Stimulated activated CD4-positive, alpha-beta T cell treated with anti-CD3 and anti-CD28 coated beads, Interleukin-4, amount 100 ng/mL, for 24 hours (primary cell): ENCODE measurements around the gene BIRC6.
"Not testable (repeated sequence)": the region's sequence is repeated elsewhere in the genome, so short reads cannot be mapped to it uniquely, and the experiment has no call there.

Experiments
- DNase-seq: peaks from one replicate; pipeline ENCODE4 v3.0.0-alpha.2; 2020

BIRC6 gene

GRCh38 chr2:32622570-32623310 is 265.9 kb downstream of the BIRC6 start:
- DNase-seq, result no peak

GRCh38 chr2:32623311-32623706 is 266.5 kb downstream of the BIRC6 start:
- no peak for DNase-seq

DNA sequence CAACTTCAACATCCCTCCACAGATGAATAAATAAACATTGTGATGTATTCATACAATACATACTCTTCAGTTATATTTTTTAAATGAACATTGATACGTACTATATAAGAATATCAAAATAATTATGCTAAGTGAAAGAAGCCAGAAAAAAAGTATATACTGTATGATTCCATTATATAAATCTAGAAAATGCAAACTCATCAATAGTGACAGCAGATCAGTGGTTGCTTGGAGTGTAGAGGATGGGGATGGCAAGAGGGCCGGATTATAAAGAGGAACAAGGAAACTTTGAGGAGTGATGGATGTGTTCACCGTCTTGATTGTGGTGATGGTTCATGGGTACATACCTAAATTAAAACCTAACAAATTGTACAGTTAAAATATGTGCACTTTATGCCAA is 268.0 kb downstream of the BIRC6 start:
- no peak for DNase-seq

DNA sequence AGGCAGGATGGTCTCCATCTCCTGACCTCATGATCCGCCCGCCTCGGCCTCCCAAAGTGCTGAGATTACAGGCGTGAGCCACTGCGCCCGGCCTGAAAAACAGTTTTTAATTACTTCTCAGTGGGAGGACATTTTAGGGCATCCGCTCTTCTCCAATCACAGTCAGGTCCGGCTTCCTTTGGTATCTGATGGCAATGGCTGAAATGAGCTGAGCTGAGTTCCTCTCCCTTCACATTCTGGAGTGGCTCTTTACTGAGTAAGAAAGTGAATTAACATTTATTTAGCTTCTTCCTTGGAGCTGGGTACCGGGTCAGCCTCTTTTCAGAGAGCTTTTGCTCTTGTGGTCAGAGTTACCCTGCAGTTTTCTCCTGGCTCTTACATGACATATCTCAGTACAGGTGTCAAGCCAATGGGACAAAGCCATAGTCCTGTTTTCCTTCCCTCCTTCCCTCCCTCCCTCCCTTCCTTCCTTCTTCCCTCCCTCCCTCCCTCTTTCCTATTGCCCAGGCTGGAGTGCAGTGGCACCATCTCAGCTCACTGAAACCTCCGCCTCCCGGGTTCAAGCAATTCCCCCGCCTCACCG is 269.9 kb downstream of the BIRC6 start:
- DNase-seq, result no peak

- peak; percentile 45 for DNase-seq
Measured at GRCh38 chr2:32627441-32627813, 270.6 kb downstream of the BIRC6 start.

DNA sequence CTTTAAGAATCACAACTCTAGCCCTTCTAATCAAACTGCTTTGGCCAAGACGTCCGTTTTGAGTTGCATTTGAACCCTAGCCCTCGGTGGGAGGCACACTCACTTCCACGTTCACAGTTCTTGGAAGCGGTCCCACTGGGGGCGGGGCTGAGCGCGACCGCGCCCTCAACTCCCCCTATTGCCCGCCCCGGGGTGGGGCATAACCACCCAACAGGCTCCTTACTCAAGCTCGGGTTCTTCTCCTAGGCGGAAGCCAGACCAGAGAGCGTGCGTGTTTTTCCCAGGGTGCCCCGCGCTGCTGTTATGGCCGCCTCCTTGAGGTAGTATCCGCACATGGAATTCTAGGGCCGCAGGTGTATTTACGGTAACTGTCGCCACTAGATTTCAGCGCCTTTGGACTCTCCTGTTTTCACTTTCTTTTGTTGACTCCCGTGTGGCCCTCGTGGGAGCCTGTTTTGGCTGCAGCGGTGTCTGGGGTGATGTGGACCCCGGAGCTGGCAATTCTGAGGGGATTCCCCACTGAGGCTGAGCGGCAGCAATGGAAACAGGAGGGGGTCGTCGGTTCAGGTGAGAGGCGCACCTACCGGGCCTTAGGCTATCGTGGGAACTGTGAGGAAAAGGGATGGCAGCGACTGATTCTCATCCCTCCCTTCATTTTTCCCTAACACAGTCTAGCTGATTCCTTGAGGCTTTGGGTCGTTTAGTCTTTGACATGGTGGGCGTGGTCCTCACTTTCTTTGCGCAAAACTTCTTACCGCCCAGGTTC is 271.2 kb downstream of the BIRC6 start, which contains the start of gene TTC27:
Gene TTC27, plus strand, starts transcription at position 237 of the 766 bp plus-strand sequence. Its CDS starts 243 bp downstream, at position 480.
- DNase-seq, result peak; percentile 96

DNA sequence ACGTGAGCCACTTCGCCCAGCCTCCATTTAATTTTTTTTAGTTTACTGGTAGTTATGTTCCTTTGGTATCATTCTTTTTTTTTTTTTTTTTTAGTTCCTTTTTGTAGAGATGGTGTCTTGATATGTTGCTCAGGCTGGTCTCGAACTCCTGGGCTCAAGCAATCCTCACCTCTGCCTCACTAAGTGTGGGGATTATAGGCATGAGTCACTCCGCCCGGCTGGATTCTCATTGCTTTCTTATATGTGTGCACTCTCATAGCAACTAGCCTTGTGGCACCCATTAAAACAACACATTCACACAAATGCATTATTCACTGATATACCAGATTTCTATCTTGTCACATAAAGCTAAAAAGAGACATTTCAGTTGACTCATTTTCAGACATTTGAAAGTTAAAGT is 275.3 kb downstream of the BIRC6 start:
- DNase-seq, result peak; percentile 27

DNA sequence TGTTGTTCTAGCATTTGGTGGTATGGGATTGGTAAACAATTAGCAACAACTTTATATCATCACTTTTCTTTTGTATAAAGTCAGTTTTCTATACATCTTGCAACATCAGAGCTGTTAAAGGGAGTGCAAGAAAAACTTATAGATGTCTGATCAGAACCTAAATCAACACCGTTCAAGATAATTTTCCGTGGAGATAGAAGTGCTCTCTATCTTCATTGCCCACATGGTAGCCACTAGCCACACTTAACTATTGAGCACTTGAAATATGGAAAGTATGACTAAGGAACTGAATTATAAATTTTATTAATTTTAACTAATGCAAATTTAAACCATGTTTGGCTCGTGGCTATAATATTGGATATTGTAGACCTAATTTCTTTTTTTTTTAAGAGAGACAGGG is 276.2 kb downstream of the BIRC6 start:
- DNase-seq, result no peak

- not testable (repeated sequence) for DNase-seq
Measured at GRCh38 chr2:32638548-32638947, 281.7 kb downstream of the BIRC6 start.

GRCh38 chr2:32641180-32641579 is 284.4 kb downstream of the BIRC6 start:
- DNase-seq, result no peak

- DNase-seq, result no peak
Measured at GRCh38 chr2:32647180-32647651, 290.4 kb downstream of the BIRC6 start.

GRCh38 chr2:32652555-32653209 is 295.9 kb downstream of the BIRC6 start:
- DNase-seq, result no peak

DNA sequence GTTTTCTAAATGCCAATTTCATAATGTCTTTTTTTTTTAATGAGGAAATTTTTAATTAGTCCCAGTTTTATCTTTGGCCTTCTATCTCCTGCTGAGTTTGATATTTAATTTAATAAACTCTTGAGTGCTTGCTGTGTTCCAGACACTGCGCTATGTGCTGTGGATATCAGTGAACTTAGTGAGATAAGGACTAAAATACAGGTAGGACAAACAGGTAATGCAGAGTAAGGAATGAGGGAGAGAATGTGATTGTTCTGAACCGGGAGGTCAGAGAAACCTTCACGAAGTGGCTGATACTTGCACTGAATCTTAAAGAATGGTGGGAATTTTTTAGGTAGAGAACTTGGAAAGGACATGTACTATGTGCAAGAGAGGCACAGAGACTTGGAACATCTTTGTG is 299.2 kb downstream of the BIRC6 start:
- no peak for DNase-seq

- DNase-seq, result no peak
Measured at GRCh38 chr2:32663864-32664263, 307.0 kb downstream of the BIRC6 start.

- DNase-seq, result no peak
Measured at GRCh38 chr2:32666704-32667103, 309.9 kb downstream of the BIRC6 start.

DNA sequence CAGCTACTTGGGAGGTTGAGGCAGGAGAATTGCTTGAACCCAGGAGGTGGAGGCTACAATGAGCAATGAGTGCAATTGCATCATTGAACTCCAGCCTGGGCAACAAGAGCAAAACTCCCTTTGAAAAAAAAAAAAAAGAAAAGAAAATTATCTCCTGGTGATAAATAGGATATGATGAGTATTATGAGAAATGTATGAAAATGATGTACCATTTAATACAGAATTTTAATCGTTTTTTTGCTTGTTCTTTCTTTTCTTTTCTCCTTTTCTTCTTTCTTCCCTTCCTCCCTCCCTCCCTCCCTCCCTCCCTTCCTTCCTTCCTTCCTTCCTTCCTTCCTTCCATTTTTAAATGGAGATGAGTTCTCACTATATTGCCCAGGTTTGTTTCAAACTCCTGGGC is 311.4 kb downstream of the BIRC6 start:
- DNase-seq, result no peak
